HG02678 (cell line): ENCODE measurements around the gene NAALADL2.

ENCODE experiments used
- ATAC-seq: cut with Tn5 transposase; IDR thresholded peaks from one replicate; pipeline ENCODE4 v1.9.1; 2021; ENCODE audit warnings: mild to moderate bottlenecking, moderate library complexity; ENCODE audit not compliant: unreplicated experiment

NAALADL2 gene

DNA sequence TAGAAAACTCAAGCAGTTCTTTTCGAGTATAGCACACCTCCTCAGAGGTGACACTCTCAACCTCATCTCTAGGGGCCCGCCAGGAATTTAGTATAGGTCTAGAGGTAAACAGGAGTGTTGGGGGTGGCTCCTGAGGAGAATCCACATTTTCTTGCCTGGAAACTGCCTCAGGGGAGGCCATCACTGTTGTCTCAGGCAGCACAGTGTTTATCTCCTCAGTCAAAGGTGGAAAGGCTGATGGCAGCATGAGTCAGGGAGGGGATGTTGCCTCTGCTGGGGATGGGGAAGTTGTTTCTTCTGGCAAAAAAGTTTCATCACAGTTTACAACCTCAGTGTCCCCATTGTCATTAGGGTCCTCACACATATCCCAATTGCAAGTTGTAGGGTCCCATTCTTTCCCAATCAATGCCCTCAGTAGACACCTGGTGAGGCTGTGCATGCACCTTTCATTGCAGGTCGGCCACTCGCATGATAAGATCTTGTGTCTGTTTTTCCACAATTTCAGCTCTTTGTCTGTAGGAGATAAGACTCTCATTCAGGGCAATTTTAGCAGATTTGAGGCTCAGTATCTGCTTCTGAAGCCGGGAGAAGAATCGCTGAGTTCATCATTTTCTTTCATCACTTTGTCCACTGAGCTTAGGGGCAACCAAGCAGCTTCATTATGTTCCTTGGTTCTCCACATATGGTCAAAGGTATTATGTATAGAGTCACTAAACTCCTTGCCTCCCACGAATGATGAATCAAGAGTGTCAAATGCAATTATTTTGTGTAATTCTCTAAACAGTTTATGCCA, 25.8 kb downstream of the NAALADL2 start:
- ATAC-seq = no peak

DNA sequence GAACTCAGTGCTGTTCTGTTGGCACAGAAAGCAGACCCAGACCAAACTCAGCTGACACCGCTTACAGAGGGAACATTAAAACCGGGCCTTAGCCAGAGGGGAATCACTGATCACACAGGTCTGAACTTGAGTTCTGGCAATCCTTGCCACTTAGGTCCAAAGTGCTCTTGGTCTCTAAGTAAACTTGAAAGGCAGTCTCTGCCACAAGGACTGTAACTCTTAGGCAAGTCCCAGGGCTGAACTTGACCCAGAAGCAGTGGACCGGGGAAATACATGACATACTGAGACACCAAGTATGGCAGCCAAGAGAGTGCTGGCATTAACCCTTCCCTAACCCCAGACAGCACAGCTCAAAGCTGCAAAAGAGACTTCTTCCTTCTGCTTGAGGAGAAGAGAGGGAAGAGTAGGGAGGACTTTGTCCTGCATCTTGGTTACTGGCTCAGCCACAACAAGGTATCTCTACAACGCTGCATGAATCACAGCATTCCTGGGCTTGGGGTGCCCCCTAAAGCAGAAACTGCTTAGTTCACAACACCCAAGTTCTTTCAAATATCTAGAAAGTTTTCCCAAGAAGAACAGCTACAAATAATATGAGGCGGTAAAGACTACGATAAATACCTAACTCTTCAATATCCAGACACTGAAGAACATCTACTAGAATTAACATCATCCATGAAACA, 32.5 kb downstream of the NAALADL2 start:
- ATAC-seq = no peak

DNA sequence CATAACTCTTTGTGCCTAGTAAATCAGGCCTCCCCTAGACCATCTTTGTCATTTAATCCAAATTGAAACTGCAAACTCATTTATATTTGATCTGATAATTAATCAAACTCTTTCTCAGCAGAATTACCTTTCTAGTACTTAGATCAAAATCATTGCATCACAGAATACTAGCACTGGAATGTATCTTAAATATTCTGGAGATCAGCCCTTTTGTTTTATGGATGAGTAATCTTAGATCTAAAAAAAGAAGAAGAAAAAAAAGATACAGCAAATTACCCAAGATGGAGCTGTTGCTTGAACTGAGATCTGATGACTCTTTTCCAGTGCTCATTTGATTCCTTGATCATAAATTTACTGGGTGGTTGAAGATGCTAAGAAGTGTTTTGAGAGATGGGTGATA, 47.9 kb downstream of the NAALADL2 start:
- no peak for ATAC-seq

DNA sequence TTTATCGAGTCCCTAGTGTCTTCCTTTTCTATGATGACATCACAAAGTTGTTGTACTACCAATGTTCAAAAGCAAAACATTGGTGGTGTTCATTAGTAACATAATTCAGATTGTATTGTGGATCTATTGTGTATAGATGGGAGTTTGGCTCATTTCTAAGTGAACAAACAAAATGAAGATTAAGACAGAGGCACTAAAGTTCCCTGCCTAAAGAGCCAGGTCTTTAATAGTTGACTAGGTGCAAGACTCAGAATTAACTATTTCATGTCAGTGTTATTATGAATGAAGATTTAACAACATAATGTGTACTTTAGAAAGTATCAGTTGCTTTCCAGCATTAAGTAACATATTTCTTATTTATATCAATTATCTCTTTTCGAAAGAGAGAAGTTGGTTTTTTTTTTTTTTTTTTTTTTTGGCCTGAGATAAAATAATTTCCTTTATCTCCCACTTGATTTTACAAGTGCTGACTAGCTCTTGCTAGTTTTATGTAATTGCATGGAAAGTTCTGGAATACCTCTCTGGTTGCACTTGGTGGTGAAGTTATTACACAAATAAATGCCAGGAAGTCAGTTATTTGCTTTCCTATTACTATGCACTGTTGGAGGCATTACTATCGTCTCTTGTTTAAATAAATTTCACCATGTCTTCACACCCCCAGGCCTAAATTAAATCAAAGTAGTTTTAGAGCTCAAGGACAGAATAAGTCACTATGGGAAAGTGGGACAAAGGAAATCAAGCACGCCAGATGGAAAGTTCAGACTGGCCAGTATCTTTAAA, 48.7 kb downstream of the NAALADL2 start:
- no peak for ATAC-seq

DNA sequence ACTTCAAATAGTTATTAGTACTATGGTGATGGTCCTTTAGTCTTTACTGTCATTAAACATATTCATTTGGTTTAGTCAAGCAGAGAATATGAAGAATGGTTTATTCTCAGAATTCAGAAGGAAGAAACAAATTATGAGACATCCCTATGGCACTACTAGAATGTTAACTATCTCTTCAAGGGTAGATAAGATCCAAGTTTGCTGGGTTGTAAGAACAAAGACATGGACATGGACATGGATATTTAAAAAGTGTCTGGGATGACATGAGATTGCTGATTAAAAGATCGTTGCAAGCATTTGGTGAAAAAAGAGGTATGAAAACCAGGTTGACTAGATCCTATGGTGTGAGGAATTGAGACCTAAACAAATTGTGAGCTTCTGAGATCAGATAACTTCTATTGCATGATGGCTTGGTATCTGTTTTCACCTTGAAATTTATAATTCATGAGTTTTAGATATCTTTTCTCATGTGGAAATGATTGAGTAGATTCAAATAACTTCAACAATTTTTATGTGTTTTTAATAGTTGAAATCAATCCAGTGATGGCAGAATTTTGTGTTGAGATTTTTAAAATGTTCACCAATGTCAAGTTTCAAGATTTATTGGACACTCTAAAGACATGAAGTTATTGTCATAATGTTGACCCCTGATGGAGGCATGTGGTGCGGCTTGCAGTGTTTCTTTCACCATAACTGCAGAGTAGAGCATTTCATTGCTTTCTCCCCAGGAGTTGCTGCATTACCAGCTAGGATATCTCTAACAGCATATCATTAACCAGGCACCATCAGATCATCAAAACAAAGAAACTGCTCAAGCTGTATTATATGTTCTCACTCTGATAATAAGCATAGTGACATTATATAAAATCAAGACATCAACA, 72.6 kb downstream of the NAALADL2 start:
- ATAC-seq = no peak

DNA sequence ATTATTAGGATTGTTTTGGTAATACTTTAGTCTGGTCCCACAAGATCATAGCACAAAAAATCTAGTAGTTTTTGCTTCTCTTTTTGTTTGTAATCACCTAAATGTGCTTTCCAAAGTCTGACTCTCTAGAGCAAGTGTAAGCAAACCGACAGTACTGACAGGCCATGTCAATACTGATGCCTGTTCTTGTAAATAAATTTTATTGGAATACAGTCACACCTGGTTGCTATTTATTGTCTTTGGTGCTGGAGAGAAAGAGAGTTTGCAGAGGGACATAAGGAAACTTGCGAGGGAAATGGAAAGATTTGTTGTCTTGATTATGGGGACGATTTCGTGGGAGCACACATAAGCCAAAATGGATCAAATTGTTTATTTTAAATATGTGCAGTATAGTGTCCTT, 77.5 kb downstream of the NAALADL2 start:
- ATAC-seq = no peak

DNA sequence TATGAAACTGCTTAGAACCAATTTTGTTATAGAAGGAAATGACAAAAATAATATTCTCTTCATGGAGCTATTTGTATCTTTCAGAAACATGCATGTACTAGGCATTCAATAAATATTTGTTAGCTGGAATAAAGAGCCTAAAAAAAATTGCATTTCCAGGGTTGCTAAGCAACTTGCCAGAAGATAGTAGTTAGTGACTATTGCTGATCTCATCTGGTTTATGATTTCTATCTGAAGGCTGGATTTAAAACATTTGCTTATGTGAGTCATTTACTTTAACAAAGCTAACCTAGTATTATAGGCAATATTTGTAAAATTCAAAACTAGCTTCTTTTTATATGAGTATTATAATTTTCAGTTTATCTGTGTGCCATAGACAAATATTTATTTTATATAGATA, 78.3 kb downstream of the NAALADL2 start:
- ATAC-seq = no peak

DNA sequence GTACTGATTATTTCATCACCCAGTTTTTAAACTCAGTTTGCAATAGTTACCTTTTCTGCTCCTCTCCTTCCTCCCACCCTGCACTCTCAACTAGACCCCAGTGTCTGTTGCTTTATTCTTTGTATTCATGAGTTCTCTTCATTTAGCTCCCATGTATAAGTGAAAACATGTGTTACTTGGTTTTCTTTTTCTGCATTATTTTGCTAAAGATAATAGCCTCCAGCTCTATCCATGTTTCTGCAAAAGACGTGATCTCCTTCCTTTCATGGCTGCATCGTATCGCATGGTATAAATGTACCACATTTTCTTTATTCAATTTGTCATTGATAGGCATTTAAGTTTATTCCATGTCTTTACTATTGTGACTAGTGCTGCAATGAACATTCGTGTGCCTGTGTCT, 79.0 kb downstream of the NAALADL2 start:
- ATAC-seq = no peak

DNA sequence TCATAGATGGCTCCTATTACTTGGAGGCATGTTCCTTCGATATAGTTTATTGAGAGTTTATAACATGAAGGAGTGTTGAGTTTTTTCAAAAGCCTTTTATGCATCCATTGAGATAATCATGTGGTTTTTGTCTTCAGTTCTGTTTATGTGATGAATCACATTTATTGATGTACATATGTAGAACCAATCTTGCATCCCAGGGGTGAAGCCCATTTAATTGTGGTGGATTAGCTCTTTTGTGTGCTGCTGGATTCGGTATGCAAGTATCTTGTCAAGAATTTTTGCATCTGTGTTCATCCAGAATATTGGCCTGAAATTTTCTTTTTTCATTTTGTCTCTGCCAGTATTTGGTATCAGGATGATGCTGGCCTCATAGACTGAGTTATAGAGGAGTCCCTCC, 81.0 kb downstream of the NAALADL2 start:
- no peak for ATAC-seq

DNA sequence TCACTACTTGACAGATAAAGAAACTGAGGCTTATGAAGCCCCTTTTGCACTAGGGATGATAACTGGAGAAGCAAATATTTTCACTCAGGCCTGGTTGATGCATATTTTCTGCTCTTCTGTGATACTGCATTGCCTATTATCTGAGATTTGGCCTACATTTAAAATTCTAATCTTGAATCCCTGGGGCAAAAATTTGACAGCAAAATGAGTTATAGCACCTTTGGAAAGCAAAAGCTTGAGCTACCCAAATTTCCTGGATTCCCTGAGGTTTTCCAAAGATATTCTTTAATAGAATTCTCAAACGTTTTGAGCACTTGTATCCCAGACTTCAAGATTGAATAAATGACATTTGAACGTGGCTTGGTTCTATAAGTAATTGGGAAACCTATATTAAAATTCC, 86.1 kb downstream of the NAALADL2 start:
- ATAC-seq = no peak

DNA sequence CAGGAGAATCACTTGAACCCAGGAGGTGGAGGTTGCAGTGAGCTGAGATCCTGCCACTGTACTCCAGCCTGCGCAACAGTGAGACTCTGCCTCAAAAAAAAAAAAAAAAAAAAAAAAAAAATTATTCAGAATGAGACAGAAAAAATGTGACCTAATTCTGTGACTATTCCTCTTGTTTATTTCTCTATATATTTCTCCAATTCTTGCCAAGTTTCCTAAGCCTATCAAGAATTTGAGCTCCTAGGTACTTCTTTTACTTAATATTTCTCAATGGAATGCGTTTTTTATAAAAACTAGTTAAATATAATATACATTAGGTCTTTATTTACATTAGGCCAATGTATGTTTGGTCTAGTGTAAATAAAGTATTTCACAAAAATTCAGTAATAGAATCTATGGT, 86.8 kb downstream of the NAALADL2 start:
- ATAC-seq = no peak

DNA sequence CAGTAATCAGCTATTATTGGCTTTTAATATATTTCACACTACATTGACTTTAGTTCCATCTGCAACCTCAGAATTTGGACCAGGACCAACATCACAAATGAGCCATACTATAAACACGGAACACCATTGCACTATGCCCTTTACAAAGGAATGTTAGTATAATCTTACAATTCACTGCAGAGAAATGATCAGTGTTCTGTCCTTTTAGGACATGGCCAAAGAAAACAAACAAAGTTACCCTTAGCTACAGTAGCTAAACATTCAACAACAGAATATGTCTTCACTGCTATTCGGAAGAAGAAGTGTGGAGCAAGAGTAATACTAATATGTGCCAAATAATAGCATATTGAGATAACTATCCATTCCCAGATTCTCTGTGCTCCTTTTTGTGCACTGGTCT, 90.4 kb downstream of the NAALADL2 start:
- no peak for ATAC-seq

DNA sequence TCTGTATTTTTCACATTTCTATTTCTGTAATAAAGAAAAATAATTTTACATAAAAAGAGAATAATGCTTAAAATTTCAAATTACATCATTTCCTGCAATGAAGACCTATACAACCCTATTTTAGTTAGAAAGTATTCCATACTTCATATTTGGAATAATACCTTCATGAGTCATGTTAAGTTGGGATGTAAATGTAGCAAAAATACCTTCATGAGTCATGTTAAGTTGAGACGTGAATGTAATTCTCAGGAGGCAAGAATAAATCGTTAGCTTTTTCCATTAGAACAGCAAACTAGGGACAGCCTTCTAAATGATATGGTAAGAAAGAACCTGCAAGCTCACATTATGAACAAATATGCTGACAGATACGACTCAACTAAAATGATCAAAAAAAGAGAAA, 91.9 kb downstream of the NAALADL2 start:
- ATAC-seq = no peak

DNA sequence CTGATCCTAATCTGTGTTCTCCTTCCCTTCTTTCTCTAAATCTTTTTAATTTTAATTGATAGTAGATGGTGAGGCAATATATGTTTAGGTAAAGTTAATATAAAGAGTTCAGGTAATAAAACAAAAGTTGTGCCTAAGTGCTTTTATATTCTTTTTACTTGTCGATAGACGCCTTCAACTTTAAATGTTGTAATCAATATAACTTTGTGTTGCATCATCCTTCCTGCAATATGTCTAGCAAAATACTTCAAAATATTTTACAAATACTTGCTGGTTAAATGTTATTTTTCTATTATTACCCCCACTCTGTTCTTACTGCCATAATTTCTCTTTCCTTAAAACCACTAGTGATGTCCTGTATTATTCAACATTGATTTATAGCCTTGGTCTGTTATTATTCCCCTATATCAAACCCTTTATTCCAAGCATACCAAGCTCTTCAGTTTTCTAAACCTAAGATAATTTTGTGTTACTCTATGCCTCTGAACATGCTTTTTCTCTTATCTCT, 92.4 kb downstream of the NAALADL2 start:
- ATAC-seq = no peak

DNA sequence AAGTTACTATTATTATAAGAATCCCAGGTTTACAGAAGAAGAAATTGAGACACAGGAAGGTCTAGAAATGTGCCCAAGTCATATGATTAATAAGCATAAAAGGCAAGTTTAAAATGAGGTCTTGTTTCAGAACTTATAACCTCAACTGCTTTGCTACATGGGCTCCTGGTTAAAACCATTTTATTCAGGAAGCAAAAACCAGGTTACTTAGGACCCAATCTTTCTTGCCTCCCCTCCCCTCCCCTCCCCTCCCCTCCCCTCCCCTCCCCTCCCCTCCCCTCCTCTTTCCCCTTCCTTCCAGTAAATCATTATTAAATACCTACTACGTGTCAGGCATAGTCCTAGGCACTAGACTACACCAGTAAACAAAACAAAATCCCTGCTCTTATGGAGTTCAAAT, 93.9 kb downstream of the NAALADL2 start:
- no peak for ATAC-seq

DNA sequence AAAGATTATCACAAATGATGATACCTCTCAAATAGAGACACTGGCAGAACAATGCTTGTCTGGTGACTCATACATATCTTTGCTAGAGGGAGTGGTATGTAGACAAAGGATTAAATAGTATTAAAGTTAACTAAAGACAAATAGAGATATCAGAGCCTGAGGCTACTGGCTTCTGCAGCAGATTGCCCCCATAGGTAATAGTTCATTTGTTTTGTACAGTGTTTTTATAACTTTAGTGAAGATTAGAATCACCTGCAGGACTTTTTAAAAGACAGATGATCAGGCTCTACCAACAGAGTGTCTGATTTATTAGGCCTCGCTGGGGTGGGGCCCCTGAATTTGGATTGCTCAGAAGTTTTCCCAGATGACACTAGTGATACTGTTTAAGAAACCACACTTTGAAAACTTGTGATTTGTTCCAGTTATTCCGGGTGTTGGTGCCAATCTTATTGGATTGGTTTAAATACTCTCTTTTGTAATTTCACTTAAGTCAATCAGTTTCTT, 96.4 kb downstream of the NAALADL2 start:
- ATAC-seq = no peak

DNA sequence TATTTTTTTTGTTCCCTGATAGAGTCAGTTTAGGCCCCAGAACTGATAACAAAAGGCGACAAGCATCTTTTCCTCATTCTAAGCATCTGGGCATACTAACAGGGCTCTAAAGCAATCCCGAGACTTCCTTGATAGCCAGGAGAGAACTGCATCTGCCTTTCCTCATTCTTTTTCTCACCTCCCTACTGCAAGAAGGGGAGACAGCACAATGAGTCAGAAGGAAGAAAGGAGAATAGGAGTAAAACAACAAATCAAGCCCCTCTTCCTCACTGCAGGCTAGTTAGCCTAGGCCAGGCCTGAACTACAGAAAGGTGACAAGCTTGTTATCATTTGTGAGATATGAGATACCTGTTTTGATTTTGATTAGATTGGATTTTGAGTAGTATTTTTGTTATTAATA, 97.9 kb downstream of the NAALADL2 start:
- ATAC-seq = no peak

DNA sequence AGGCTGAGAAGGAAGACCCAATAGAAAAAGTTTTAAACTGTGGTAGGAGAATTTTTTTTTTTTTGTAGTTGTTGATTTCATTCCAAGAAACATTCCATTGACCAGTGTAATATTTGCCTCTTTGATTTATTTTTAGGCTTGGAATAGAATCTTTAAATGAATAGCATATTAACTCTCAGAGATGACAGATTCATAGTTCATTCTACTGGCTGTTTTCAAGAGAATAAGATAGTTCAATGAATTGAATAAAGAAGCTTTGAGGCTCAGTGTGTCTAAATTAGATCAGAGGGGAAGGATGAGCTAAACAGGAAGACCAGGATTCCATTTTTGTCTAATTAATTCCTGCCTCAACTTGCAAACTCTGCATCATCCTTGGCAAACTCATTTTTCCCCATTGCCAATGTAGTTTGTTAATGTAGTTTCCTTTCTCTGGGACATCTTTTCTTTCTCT, 98.4 kb downstream of the NAALADL2 start:
- no peak for ATAC-seq

DNA sequence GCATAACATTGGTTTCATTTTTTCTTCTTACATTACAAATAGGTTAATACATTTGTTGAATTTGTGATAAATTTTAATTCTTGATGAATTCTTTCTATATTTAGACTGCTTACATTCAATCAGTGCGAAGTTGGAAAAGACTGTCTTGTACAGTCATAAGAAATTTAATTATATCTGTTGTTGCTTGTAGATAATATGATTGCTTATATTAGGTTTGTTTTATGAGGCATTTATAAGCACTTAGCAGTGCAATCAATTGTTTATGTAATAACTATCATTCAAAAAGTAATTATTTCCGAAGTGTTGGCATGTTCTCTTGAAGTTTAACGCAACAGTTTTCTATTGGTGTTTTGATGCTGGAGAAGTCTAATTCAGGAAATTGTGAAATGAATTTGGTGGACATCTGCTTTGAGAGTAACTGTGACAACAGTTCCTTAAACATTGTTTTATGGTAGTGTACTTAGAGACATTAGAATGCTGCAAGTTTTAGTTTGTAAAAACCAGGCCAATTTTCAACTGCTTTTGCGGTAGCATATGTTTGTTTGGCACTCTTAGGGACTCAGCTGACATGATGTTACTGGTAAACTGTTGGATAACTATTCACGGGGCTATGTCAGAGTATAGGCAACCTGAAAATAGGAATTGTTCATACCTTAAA, 99.7 kb downstream of the NAALADL2 start:
- no peak for ATAC-seq

DNA sequence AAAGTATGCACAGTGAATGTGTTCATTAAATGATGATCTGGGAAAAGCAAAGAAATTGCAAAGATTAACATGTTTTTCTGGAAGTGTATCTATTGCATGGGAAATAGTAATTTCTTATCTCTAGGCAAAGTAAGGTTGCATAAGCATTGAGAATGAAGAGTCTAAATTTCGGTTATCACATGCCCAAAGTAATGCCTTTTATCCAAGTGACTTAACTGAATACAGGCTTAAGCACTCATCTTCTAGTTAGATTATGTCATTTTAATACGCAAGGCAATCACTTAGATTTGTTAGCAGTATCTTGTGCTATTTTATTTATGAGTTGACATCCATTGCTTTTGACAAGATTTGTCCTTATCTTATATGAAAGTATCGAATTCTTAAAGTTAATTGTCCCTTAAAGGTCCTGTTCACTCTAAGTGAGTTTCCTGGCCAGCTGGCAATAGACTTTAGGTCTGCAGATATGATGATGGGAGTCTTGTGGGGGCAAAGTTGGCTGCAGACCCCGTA, 100.5 kb downstream of the NAALADL2 start:
- ATAC-seq = no peak
